ENCODE measurements around the gene CAP2. TPM values are rescaled to one million over a fixed set of nuclear protein-coding genes. Genes with fewer than 3 reads are reported as not detected.

CAP2 gene
- total and polyA plus RNA-seq, 12 donors = 1.3 to 21.9 (median 11.9) TPM

DNA sequence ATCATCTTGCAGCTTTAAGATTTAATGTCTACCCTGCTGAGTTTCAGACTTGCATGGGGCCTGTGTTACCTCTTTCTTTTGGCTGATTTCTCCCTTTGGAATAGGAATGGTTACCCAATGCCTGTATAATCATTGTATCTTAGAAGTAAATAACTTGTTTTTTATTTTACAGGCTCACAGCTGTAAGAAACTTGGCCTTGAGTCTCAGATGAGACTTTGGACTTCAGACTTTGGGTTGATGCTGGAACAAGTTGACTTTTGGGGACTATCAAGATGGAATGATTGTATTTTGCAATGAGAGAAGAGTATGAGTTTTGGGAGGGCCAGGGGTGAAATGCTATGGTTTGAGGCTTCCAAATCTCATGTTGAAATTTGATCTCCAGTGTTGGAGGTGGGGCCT, 34.9 kb upstream of the CAP2 start:
- Histone ChIP-seq H3K27ac (no peak overlapping the region), H3K4me1 (replicated peaks in 1 of 2) (no peaks in the 10 kb centered on the region), H3K27me3 (no peaks in the 10 kb centered on the region), H3K36me3 (replicated peaks in 1 of 2) (no peaks in the 10 kb centered on the region), H3K4me3 (no peak overlapping the region), H3K9me3 (replicated peaks in 1 of 3) (no peaks in the 10 kb centered on the region)
- TF ChIP-seq, protein P1, sequence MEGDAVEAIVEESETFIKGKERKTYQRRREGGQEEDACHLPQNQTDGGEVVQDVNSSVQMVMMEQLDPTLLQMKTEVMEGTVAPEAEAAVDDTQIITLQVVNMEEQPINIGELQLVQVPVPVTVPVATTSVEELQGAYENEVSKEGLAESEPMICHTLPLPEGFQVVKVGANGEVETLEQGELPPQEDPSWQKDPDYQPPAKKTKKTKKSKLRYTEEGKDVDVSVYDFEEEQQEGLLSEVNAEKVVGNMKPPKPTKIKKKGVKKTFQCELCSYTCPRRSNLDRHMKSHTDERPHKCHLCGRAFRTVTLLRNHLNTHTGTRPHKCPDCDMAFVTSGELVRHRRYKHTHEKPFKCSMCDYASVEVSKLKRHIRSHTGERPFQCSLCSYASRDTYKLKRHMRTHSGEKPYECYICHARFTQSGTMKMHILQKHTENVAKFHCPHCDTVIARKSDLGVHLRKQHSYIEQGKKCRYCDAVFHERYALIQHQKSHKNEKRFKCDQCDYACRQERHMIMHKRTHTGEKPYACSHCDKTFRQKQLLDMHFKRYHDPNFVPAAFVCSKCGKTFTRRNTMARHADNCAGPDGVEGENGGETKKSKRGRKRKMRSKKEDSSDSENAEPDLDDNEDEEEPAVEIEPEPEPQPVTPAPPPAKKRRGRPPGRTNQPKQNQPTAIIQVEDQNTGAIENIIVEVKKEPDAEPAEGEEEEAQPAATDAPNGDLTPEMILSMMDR (IDR thresholded peaks at IDR 0.05) = no peak
- no peak for TF ChIP-seq POLR2A (IDR thresholded peaks at IDR 0.05)
- no peak for DNase-seq
- intact Hi-C loops (cut with DNase I) = no loop called here

DNA sequence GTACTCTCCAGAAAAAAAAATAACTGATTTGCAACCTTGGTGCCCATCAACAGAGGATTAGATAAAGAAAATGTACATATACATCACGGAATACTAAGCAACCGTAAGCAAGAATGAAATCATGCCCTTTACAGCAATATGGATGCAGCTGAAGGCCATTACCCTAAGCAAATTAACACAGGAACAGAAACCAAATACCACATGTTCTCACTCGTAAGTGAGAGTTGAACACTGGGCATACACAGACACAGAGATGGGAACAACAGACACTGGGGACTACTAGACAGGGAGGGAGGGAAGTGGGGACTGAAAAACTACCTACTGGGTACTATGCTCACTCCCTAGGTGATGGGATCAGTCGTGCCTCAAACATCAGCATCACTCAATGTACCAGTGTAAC, 32.8 kb upstream of the CAP2 start:
- no peaks in the 10 kb centered on the region for H3K9me3 ChIP-seq (replicated peaks in 1 of 3)
- no peak overlapping the region for H3K27ac ChIP-seq
- no peak for TF ChIP-seq POLR2A (IDR thresholded peaks at IDR 0.05)
- TF ChIP-seq, protein P1 (IDR thresholded peaks at IDR 0.05) = no peak
- H3K4me3 ChIP-seq = no peak overlapping the region
- no peaks in the 10 kb centered on the region for H3K36me3 ChIP-seq (replicated peaks in 1 of 2)
- no peaks in the 10 kb centered on the region for H3K4me1 ChIP-seq (replicated peaks in 1 of 2)
- 73 to 77% (median 77%) methylated on average over 4 of the region's 4 CpGs for WGBS, 4 donors
- H3K27me3 ChIP-seq = no peaks in the 10 kb centered on the region
- DNase-seq = no peak
- intact Hi-C loops (cut with DNase I) = no loop called here

DNA sequence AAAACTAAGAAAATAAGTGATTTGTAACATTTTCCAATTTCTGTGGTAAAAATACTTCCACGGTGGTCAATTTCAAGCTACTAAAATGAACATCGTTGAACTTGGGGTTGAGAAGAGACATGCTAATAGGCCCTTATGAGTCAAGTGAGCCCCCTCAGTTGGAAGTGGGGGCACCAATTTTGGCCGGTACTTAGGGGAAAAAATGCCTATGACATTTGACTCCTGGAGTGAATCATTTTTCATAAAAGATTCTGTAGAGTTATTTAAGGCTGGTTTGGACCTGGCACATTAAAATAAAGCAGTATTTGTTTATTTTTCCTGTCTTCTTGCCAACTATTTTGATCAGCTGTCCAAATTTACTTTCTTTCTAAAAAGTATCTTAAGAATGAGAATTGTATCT, 32.4 kb upstream of the CAP2 start:
- Histone ChIP-seq H3K27me3 (no peaks in the 10 kb centered on the region), H3K4me3 (no peak overlapping the region), H3K9me3 (replicated peaks in 1 of 3) (no peaks in the 10 kb centered on the region), H3K27ac (no peak overlapping the region), H3K36me3 (replicated peaks in 1 of 2) (no peaks in the 10 kb centered on the region), H3K4me1 (replicated peaks in 1 of 2) (no peaks in the 10 kb centered on the region)
- 59 to 69% (median 64%) methylated on average over 3 of the region's 3 CpGs for WGBS, 4 donors
- TF ChIP-seq, protein P1 (IDR thresholded peaks at IDR 0.05) = no peak
- no peak for TF ChIP-seq POLR2A (IDR thresholded peaks at IDR 0.05)
- DNase-seq = no peak
- intact Hi-C loops (cut with DNase I) = no loop called here

DNA sequence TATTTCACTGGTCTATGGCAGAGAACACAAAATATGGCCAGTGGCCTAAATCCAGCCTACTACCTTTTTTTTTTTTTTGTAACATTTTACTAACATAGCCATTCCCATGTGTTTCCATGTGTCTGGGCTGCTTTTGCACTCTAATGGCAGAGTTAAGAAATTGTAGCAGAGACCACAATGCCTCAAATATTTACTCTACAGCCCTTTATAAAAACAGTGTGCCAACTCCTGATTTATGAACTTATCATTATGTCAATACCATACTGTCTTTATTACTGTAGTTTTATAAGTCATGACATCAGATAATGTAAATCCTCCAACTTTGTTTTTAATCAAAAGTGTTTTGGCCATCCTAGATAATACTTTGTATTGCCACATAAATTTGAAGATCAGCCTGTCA, 27.4 kb upstream of the CAP2 start:
- H3K9me3 ChIP-seq (replicated peaks in 1 of 3) = no peaks in the 10 kb centered on the region
- intact Hi-C loops (cut with DNase I) = no loop called here
- TF ChIP-seq POLR2A (IDR thresholded peaks at IDR 0.05) = no peak
- TF ChIP-seq, protein P1 (IDR thresholded peaks at IDR 0.05) = no peak
- H3K4me3 ChIP-seq = no peak overlapping the region
- H3K27ac ChIP-seq = no peak overlapping the region
- no peak for DNase-seq
- H3K27me3 ChIP-seq = no peaks in the 10 kb centered on the region
- no peaks in the 10 kb centered on the region for H3K36me3 ChIP-seq (replicated peaks in 1 of 2)
- no peaks in the 10 kb centered on the region for H3K4me1 ChIP-seq (replicated peaks in 1 of 2)
